ENCODE measurements around the gene KLHL4. TPM values are rescaled to one million over a fixed set of nuclear protein-coding genes. Genes with fewer than 3 reads are reported as not detected.
"Not testable (repeated sequence)": the region's sequence is repeated elsewhere in the genome, so short reads cannot be mapped to it uniquely, and the experiment has no call there.

KLHL4 gene
- total RNA-seq, 1 experiment from 2014 or later, result 0.10 TPM

- H3K79me2 ChIP-seq (ENCODE audit: insufficient read depth, low read length), result no peaks in the 10 kb centered on the region
- H3K9me2 ChIP-seq (ENCODE audit: insufficient read depth), result no peaks in the 10 kb centered on the region
- ChIA-PET POLR2A (no interaction called here), CTCF (no interaction called here), RAD21 (ENCODE audit: low non-redundant PET in 1 of 2, low total read pairs in 2 of 2, uncharacterized antibody in 2 of 2, unreplicated experiment in 2 of 2) (no interaction called here)
- H3K9ac ChIP-seq (ENCODE audit: low read length), result no peak overlapping the region
- no peaks in the 10 kb centered on the region for H3K4me1 ChIP-seq (ENCODE audit: control insufficient read depth in 1 of 2, insufficient read depth in 2 of 2, low read length in 2 of 2)
- H2AFZ ChIP-seq (ENCODE audit: low read depth, low read length, poor library complexity, severe bottlenecking), result no peak overlapping the region
- no peaks in the 10 kb centered on the region for H3K36me3 ChIP-seq (ENCODE audit: control insufficient read depth in 1 of 2, insufficient read depth in 2 of 2, low read length in 2 of 2)
- BruUV-seq (replicated peaks), result no TSS peak
- no peak overlapping the region for H3K4me2 ChIP-seq (ENCODE audit: low read length)
- intact Hi-C loops (cut with micrococcal nuclease), result no loop called here
- no peak for ATAC-seq
- H3K9me3 ChIP-seq (ENCODE audit: control insufficient read depth in 1 of 2, insufficient read depth in 1 of 2, low read depth in 1 of 2, low read length in 2 of 2), result no peaks in the 10 kb centered on the region
- no peaks in the 10 kb centered on the region for H4K20me1 ChIP-seq (ENCODE audit: insufficient read depth)
- H3K4me3 ChIP-seq (replicated peaks in 1 of 2; ENCODE audit: low read depth in 1 of 2, low read length in 2 of 2), result no peak overlapping the region
- no peak for TF ChIP-seq REST (IDR thresholded peaks at IDR 0.05; ENCODE audit: low read depth)
- no peak for TF ChIP-seq ELF1 (IDR thresholded peaks at IDR 0.05; ENCODE audit: borderline replicate concordance, low read depth)
- TF ChIP-seq FOSL1 (IDR thresholded peaks at IDR 0.05; ENCODE audit: low read depth), result no peak
- no peak for TF ChIP-seq JUND (IDR thresholded peaks at IDR 0.05)
- TF ChIP-seq RAD21 (IDR thresholded peaks at IDR 0.05; ENCODE audit: low read depth), result no peak
- TF ChIP-seq MAX (IDR thresholded peaks at IDR 0.05), result no peak
- TF ChIP-seq CEBPB (IDR thresholded peaks at IDR 0.05; ENCODE audit: low read depth), result no peak
- no peak for DNase-seq (ENCODE audit: low read depth, low spot score)
- H3K27me3 ChIP-seq (ENCODE audit: insufficient read depth, low read length), result no peaks in the 10 kb centered on the region
- no peak overlapping the region for H3K27ac ChIP-seq (ENCODE audit: low read depth, low read length)
Observed at GRCh38 chrX:87475793-87476192, 41.8 kb upstream of the KLHL4 start.

- DNase-seq (ENCODE audit: low read depth, low spot score); H3K27ac ChIP-seq (ENCODE audit: low read depth, low read length); H3K79me2 ChIP-seq (ENCODE audit: insufficient read depth, low read length); RAD21 ChIA-PET (ENCODE audit: low non-redundant PET in 1 of 2, low total read pairs in 2 of 2, uncharacterized antibody in 2 of 2, unreplicated experiment in 2 of 2); BruUV-seq (replicated peaks); ATAC-seq; H3K4me1 ChIP-seq (ENCODE audit: control insufficient read depth in 1 of 2, insufficient read depth in 2 of 2, low read length in 2 of 2); CTCF ChIA-PET; H3K9ac ChIP-seq (ENCODE audit: low read length); H4K20me1 ChIP-seq (ENCODE audit: insufficient read depth); H3K36me3 ChIP-seq (ENCODE audit: control insufficient read depth in 1 of 2, insufficient read depth in 2 of 2, low read length in 2 of 2); H3K9me2 ChIP-seq (ENCODE audit: insufficient read depth); H3K4me2 ChIP-seq (ENCODE audit: low read length); H2AFZ ChIP-seq (ENCODE audit: low read depth, low read length, poor library complexity, severe bottlenecking); H3K27me3 ChIP-seq (ENCODE audit: insufficient read depth, low read length); intact Hi-C loops (cut with micrococcal nuclease); H3K9me3 ChIP-seq (ENCODE audit: control insufficient read depth in 1 of 2, insufficient read depth in 1 of 2, low read depth in 1 of 2, low read length in 2 of 2); H3K4me3 ChIP-seq (replicated peaks in 1 of 2; ENCODE audit: low read depth in 1 of 2, low read length in 2 of 2); POLR2A ChIA-PET: not testable (repeated sequence)
Observed at GRCh38 chrX:87478703-87479102, 38.9 kb upstream of the KLHL4 start.
